Measurements from ENCODE around the gene IGFBP4.

The IGFBP4 gene

DNA sequence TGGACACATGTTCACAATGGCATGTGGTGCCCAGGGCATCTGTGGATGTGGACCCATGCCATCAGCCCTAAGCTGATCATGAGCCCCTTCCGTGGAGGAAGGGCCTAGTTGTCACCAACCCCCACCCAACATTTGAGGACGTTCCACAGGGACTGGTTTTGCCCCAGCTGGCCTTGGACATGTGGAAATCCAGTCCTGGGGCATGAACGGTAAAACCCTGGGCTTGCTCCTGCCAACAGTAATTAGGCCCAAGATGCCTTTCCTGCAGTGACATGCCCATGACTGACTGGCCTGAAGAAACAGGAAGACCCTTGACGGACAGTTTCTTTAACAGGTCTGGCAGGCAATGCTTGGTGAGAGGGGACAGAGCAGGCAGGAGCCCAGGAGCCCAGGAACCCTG is 50.4 kb downstream of the IGFBP4 start:
- DNase-seq, result no peak

- no peak for DNase-seq
Measured at GRCh38 chr17:40495140-40495539, 51.9 kb downstream of the IGFBP4 start.

DNA sequence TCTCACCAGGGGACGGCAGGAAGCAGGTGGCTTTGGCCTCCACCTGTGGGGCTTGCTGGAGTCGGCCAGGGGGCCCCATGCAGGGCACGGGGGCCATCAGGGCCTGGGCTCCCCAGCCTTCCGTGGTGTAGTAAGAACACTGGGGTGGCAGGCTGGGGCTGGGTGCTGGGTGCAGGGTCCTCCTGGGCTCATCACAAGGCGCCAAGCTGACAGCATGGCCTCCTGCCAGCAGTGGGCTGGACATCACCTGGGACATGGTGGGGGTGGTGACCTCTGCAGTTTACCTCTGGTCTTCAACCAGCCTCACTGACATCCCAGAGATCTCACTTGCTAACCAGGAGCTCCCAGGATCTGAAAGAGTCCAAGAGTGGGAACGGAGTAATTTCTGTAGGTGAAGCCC is 52.9 kb downstream of the IGFBP4 start:
- no peak for DNase-seq

DNA sequence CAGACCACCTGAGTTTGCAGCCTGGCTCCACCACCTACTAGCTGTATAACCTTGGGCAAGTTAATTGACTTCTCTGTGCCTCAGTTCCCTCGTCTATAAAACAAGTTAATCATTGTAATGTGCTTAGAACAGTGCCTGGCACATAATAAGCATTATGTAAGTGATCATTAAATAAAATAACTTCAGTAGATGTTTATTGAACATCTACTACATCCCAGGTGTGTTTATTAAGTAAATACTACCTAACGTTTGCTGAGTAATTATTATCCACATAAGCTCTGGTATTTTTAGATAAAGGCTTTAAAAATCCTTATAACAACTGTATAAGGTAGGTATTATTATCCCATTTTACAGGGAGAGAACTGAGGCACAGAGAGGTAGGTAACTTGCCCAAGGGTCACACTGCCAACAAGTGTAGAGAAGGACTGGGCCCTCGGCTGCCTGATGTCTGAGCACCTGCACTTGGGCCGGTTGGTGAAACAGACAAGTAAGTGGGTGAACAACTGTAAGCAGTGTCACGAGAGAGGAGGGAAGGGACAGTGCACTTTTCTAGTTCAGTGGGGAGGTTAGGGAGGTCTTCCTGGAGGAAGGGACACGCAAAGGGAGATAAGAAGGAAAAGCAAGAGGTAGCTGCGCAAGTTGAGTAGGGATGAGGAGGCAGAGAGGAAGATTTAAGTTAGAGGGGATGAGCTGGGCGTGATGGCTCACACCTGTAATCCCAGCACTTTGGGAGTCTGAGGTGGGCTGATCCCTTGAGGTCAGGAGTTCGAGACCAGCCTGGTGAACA is 53.6 kb downstream of the IGFBP4 start:
- DNase-seq, result no peak

DNA sequence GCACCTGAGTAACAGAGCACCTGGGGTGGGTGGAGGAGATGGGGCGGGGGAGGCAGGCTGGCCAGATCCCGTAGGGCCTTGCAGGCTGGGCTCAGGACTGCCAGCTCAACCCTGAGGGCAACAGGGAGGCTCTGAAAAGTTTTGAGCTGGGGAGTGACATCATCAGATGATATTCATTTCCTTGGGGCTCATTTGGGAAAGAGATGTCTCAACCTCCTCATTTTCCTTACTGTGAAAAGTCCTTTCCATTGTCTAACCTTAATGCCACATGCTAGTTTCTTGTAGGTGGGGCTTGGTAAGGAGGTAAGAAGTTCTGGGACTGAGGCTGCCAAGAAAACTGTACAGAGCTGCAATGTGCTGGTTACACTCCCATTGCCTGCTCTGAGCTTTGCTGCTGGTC is 54.4 kb downstream of the IGFBP4 start:
- no peak for DNase-seq

DNA sequence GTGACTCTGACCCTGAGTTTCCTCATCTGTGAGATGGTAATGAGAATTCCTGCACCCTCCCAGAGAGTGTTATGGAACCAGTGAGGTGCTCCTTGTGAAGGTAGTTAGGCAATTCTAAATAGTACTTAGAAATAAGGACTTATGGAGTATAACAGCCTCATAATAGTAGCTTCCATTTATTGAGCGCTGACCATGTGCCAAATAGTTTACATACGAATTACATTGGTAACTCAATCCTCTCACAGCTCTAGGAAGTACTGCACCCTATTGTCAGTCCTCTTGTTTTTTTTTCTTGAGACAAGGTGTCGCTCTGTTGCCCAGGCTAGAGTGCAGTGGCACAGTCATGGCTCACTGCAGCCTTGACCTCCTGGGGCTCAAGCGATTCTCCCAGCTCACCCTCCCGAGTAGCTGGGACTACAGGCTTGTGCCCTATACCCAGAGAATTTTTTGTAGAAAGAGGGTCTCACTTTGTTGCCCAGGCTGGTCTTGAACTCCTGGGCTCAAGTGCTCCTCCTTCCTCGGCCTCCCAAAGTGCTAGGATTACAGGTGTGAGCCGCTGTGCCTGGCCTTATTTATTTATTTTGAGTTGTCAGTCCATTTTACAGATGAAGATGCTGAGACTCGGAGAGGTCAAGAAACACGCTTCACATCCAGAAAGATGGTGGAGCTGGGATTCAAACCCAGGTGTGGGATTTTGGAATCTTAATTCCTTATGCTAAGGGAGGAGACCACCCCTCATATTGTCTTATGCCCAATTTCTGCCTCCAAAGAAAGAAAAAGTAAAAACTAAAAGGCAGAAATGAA is 55.2 kb downstream of the IGFBP4 start:
- no peak for DNase-seq

DNA sequence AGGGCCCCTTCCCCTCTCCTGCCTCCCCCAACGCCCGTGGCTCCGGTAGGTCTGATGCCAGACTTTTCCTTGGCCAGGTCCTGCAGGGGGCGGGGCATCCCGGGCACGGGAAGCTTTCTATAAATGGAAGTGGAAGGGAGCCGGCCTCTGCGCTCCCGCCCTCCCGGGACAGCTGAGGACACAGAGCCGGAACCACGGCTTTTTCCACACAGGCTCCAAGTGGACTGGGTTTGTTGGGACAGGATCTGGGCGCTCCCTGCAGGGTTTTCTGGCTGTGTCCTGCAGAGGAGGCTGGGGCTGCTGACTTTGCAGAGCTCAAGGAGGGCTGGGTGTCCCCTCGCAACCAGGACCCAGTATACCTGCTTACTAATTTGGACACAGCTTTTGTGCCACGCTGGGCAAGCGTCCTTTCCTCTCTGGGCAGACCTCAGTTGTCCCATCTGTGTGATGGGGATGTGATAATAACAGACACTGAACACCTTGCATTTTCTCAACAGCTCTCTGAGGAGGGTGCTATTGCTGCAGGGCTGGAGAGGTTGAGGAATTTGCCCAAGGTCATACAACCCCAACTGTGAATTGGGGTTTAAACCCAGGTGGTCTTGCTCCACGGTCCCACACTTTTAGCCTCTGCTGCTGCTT is 56.4 kb downstream of the IGFBP4 start:
- DNase-seq, result no peak

- no peak for DNase-seq
Measured at GRCh38 chr17:40500190-40500589, 56.9 kb downstream of the IGFBP4 start.

- DNase-seq, result no peak
Measured at GRCh38 chr17:40500709-40501108, 57.5 kb downstream of the IGFBP4 start.

DNA sequence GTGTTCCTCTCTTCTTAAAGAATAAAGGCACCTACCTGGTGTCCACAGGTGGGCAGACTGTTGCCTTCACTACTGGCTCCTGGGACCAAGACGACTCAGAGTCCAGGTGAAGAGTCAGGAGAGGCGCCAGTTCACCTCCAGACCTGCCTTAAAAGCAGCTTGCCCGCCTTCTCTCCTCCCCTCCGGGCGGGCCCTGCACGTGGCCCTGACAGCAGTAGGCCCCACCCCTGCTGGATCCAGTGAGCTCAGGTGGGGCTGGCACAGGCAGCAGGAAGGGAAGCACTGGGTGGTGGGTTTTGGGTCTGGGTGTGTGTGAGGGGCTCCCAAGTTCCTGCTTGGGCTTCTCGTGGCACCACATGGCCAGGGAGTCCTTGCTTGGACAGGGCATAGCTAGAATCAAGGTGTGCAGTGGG is 58.3 kb downstream of the IGFBP4 start, which contains the start of gene TNS4:
TSS of gene TNS4 (minus strand) at position 125 of the 413 bp plus-strand sequence. CDS start 5,198 bp downstream, outside the sequence.
- DNase-seq, result no peak

GRCh38 chr17:40502716-40503115 is 59.5 kb downstream of the IGFBP4 start:
- DNase-seq, result no peak

DNA sequence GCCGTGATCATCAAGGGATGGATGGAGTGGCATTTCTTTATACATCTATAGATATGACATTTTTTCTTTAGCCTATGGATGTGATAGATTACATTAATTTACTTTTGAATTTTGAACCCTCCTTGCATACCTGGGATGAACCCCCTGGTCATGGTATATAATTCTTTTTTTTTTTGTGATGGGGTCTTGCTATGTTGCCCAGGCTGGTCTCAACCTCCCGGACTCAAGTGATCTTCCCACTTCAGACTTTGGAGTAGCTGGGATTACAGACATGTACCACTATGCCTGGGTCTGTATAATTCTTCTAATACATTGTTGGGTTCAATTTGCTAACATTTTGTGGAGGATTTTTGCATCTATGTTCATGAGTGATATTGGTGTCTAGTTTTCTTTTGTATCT is 59.9 kb downstream of the IGFBP4 start:
- no peak for DNase-seq

DNA sequence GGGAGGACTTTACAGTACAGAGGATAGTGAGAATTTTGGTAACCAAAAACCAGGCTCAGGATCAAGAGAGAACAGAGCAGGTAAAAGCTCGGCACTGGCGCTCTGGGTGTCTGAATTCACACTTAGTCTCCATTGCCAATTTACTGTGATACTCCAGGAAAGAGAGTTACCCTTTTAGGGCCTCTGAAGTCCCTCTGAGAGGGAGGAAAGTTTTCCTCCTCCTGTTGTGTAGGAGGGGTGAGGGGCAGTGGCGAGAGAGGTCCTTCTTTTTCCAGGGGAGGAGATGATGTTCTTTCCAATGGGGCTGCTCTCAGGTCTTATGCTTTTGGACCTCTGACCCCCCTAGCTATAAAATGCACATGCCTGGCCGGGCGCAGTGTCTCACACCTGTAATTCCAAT is 63.5 kb downstream of the IGFBP4 start:
- DNase-seq, result no peak

All from GOT3 (cell line).